HG03025 (cell line): ENCODE results near the gene CCDC102B.
"Not testable (repeated sequence)": the region's sequence is repeated elsewhere in the genome, so short reads cannot be mapped to it uniquely, and the experiment has no call there.

Experiments
- ATAC-seq: cut with Tn5 transposase; IDR thresholded peaks from one replicate; pipeline ENCODE4 v1.9.1; 2021; ENCODE audit warnings: mild to moderate bottlenecking, moderate library complexity; ENCODE audit not compliant: unreplicated experiment, low FRiP score

CCDC102B gene

GRCh38 chr18:68822926-68823325 is 25.0 kb downstream of the CCDC102B start:
- no peak for ATAC-seq

DNA sequence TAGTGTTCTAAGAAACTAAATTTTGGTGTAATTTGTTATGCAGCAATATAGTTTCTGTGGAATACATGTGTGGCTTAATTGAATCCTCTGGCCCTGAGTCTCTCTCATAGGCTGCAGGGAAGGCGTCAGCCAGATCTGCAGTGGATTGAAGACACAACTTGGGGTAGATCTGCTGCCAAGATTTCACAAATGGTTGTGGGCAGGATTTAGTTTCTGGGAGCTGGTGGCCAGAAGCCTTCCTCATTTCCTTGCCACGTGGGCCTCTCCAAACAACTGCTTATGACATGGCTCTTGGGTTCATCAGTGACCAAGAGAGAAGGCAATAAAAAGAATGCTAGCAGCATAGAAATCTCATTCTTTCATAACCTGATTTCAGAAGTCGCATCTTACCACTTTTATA is 28.2 kb downstream of the CCDC102B start:
- ATAC-seq: no peak

DNA sequence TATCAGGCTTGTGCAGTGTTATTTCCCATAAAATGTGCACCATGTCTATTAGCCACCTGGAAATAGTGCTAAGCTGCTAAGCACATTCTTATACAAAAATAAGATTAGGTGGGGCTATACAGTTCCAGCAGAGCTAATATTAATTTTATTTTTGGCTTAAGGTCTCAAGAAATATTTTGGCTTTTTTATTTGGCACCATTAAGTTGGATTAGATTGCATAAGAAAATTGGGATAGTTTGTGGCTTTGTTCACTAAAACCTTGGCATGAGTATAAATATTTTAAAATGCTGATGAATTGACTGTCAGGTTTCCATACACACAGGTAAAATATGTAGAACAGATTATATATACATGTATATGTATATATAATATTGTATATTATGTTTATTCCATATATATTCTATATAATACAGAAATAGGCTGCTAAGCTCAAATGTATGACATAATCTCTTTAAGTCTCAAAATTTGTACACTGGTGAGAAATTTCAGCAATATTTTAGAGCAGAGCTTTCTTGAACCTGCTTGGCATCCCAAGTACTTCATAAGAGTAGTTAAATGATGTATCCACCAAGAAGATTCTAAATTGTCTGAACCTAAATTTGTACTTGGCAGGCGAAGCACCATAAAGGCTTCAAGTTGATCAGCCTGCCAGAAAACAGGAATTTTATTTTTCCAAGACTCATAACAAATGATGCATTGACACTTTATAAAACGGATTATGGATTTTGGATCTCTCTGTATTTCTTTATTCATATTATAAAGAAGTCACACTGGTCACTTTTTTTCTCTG is 32.6 kb downstream of the CCDC102B start:
- no peak for ATAC-seq

DNA sequence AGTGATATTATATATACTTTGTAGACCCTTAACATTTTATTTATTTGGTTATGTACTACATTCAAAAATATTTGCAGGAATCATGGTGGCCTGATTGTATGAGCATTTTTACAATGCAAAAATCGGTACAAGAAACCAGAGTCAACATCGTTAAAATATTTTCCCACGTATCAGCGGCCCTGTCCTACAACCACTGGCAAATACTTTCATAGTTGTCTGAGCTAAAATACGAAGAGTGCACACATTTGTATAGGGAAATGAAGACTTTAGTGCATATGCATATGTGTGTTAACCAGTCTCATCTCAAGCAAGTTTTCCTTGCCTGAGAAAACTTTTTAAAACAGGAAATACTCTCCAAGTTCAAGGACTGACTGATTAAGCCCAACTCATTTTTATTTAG is 35.9 kb downstream of the CCDC102B start:
- no peak for ATAC-seq

DNA sequence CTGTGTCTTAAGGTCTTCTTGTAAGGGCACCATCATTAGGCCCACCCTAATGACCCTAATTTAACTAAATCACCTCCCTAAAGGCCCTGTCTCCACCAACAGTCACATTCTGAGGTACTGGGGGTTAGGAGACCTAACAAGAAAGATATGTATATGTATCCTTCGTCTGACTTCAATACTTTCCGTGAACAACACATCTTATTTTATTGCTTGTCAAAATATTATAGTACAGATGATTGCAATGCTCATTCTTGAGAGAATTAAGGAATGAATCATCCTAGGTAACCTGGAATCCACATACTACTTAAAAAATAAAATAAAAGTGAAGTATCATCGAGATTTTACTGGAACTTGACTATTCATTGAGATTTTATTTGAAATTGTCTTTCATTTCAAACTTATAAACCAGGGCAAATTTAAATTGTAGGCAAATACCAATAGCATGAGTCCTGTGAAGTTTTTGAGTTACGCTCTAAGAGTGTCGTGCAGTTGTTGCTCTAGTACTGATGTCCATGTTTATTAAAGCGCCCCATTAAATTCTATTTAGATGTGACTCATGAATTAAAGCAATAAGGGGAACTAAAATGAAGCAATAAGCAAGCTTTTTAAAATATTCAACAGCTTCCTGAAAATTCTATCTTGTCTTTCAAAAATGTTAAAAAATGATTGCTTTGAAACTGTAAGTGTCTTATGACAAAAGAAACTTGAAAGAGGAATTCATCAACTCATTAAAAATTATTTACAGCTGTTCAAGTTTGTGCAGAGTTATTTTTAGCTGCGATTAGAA is 40.0 kb downstream of the CCDC102B start:
- no peak for ATAC-seq

GRCh38 chr18:68839701-68840100 is 41.8 kb downstream of the CCDC102B start:
- ATAC-seq: no peak

- no peak for ATAC-seq
Observed at GRCh38 chr18:68840554-68841263, 42.8 kb downstream of the CCDC102B start.

DNA sequence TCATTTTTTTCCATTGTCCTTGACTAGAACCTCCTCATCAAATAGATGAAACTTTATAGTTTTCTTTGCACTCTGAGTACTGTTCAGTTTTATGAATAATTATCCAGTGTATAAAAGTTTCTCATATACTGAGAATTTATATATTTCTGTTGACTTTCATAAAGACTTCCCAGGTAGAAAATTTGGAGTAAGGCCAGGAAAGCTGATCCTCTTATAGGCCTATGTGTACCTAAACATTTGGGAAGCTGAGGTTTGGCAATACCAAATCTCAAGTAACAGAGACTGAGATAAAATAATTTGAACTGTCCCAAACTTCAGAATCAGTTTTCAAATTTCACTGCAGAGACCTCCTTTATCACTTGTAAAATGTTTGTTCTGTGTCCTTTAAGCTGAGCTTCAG is 43.4 kb downstream of the CCDC102B start:
- no peak for ATAC-seq

- ATAC-seq: no peak
Observed at GRCh38 chr18:68842951-68843350, 45.1 kb downstream of the CCDC102B start.

DNA sequence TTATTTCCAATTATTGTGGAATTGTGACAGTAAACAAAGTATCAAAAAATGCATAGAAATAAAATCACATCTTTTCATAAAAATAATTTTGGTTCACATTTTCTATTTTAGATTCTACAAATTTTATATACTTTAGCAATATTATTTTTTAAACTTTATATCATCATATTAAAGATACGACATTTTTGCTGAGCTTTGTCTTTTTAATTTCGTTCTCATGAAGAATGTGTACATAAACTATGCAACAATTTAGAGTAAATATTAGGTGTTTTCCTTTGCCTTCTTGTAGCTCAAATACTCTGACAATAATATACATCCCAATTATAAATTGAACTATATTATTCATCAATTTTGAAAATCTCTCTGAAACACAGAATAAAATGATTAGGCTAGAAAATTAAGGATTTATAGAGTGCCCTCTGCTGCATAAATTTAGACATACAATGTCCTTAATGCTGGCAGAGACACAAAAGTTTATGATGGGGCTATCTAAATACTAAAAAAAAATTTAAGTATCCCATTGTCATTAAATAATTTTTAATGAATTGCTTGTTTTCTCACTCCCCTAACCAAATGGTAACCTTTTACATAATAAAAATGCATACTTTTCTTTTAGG is 45.7 kb downstream of the CCDC102B start:
- ATAC-seq: no peak

- ATAC-seq: no peak
Observed at GRCh38 chr18:68847219-68847837, 49.4 kb downstream of the CCDC102B start.

- no peak for ATAC-seq
Observed at GRCh38 chr18:68848242-68848641, 50.4 kb downstream of the CCDC102B start.

DNA sequence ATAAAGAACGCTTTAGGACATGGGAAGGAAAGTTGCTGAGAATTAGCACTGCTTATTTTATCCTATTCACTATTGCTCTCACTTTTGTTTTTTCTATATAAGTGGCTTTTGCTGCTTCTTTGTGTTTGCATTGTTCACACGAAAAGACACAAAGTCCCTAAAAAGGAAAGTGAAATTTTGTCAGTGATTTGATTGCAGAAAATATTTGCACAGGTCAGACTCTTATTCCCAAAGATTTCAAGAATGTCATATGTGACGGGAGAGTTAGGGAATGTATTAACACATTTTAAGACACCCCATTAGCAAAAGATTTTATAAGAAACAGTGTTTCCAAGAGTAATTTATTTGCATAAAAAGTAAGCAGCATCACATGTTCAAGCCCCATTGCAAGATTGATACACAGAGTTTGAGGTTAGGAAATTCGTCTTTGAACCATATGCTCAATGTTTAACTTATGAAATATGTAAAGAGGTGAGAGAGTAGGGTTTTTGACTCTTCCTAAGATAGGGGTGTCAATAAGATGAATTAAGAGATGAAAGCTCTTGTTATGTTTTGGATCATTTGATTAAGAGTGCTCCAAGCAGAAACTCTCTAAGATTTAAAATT is 57.0 kb downstream of the CCDC102B start:
- ATAC-seq: no peak

- ATAC-seq: no peak
Observed at GRCh38 chr18:68855491-68855890, 57.6 kb downstream of the CCDC102B start.

DNA sequence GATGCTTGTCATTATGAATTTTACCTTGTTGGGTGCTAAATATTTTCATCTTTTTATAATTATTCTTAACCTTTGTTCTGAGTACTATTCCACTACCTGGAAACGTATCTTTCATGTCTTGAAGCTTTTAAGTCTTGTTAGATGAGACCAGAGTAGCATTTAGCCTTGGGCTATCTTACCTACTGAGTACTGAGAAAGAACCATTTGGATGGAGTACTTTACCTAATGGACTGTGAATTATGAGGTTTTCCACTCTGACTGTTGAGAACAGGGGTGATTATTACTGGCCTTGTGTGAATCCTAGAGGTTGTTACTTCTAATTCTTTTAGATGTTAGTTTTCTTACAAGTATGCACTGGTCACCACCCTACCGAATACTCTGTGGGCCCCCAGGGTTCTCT is 63.5 kb downstream of the CCDC102B start:
- ATAC-seq: no peak

DNA sequence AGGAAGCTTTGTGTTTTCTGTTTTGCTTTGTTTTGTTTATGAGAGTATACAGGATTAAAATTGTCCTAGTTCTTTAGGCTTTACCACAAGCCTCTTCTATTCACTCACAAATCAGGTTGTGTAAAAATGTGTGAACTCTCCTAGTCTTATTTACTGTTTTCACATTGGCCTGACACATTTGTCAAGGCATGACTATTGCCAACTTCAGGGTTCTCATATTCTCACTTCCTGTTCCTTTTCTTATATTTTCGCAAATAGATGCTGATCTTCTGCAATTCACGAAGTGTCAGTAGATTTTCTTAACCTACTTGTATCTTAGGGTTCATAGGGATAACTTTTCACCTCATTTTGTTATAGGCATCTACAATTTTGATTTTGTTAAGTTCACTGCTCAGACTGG is 67.1 kb downstream of the CCDC102B start:
- no peak for ATAC-seq

DNA sequence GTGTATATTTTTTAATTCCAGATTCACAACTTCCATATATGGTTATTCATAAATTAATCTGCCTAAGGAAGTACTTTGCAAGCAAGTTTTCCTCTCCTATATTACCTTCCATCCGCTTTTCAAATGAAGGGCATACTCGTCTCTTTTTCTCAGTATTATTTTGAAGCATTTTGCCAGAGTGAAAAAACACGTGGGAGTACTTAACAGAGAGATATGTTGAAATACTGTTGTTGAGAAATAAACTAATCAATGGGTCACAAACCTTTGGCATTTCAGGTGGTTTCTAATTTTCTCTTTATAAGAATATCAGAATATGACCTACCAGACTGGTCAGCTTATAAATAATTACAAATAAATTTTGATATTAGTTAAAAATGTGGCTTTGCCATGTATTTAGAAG is 67.6 kb downstream of the CCDC102B start:
- no peak for ATAC-seq

GRCh38 chr18:68873003-68873402 is 75.1 kb downstream of the CCDC102B start:
- ATAC-seq: no peak

DNA sequence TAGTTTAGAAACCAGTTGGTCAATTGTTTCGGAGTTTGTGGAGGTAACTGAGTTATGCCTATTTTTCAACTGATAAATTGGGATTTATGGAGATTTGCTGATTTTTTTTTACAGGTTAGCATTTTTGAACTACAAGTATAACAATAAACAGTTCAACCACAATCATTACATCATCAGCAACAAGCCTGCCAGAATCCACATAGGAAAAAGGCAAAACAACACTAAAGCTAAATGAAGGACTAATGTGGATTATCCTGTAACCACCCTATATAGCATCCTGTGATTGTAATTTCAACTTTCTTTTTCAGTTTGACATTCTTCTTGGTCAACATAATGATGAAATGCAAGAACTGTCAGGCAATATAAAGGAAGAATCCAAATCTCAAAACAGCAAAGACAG is 76.5 kb downstream of the CCDC102B start:
- ATAC-seq: no peak

- ATAC-seq: not testable (repeated sequence)
Observed at GRCh38 chr18:68879947-68880346, 82.1 kb downstream of the CCDC102B start.
